Measurements from ENCODE around the gene HPD. TPM values are rescaled to one million over a fixed set of nuclear protein-coding genes. Genes with fewer than 3 reads are reported as not detected.
"Not testable (repeated sequence)": the region's sequence is repeated elsewhere in the genome, so short reads cannot be mapped to it uniquely, and the experiment has no call there.

Gene HPD
- total RNA-seq, 2 donors from 2014 or later, result 0.39 to 1.3 TPM

DNA sequence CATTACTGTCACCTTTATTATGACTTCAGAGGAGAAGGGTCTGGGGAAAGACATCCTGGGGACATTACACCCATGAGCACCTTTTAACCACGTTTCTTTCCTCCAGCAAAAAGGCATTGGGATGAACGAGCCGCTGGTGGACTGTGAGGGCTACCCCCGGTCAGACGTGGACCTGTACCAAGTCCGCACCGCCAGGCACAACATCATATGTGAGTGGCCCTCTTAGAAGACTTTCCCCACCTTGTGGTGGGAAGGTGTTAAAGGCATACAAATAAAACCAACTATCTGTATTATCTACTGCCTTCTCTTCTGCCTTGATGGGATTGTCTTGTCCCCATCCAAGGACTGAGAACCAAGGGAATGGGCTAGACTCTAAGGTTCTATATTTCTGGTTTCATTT is 36.0 kb upstream of the HPD start:
- Histone ChIP-seq H3K27ac (no peak overlapping the region), H3K36me3 (peaks cover 36% of the 10 kb centered on the region), H3K4me1 (peaks cover 0 to 18% of the 10 kb centered on the region in 2 donors), H3K9me3 (no peaks in the 10 kb centered on the region), H3K27me3 (no peaks in the 10 kb centered on the region), H3K4me3 (no peak overlapping the region)
- no peak for DNase-seq (ENCODE audit: low spot score)
- TF ChIP-seq, protein P1, sequence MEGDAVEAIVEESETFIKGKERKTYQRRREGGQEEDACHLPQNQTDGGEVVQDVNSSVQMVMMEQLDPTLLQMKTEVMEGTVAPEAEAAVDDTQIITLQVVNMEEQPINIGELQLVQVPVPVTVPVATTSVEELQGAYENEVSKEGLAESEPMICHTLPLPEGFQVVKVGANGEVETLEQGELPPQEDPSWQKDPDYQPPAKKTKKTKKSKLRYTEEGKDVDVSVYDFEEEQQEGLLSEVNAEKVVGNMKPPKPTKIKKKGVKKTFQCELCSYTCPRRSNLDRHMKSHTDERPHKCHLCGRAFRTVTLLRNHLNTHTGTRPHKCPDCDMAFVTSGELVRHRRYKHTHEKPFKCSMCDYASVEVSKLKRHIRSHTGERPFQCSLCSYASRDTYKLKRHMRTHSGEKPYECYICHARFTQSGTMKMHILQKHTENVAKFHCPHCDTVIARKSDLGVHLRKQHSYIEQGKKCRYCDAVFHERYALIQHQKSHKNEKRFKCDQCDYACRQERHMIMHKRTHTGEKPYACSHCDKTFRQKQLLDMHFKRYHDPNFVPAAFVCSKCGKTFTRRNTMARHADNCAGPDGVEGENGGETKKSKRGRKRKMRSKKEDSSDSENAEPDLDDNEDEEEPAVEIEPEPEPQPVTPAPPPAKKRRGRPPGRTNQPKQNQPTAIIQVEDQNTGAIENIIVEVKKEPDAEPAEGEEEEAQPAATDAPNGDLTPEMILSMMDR (IDR thresholded peaks at IDR 0.05), result peak in 1 of 2 donors; percentile 24

DNA sequence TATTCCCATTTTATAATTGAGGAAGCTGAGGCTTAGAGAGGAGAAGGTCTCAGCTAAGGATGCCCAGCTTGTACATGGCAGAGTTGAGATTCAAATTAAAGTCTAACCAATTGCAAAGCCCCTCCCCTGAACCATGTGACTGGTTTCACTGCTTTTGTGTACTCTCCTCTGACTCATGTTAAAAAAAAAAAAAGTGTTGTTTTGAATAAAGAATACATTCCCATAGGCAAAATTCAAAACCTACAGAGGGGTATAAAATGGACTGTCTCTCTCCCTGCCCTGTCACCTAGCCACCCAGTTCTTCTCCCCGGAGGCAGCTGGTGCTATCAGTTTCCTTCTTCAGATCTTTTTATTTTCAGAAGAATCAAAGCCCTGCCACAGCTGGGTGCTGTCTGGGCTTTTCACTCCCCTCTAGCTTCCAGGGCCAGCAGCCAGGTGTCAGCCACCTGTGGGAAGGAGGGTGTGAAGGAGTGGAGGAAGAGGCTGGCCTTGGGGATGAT is 35.4 kb upstream of the HPD start:
- peaks cover 0 to 23% of the 10 kb centered on the region in 2 donors for H3K4me1 ChIP-seq
- no peak for DNase-seq (ENCODE audit: low spot score)
- no peaks in the 10 kb centered on the region for H3K9me3 ChIP-seq
- no peak overlapping the region for H3K4me3 ChIP-seq
- peaks cover 29% of the 10 kb centered on the region for H3K36me3 ChIP-seq
- no peaks in the 10 kb centered on the region for H3K27me3 ChIP-seq
- TF ChIP-seq, protein P1 (IDR thresholded peaks at IDR 0.05), result no peak
- no peak overlapping the region for H3K27ac ChIP-seq

DNA sequence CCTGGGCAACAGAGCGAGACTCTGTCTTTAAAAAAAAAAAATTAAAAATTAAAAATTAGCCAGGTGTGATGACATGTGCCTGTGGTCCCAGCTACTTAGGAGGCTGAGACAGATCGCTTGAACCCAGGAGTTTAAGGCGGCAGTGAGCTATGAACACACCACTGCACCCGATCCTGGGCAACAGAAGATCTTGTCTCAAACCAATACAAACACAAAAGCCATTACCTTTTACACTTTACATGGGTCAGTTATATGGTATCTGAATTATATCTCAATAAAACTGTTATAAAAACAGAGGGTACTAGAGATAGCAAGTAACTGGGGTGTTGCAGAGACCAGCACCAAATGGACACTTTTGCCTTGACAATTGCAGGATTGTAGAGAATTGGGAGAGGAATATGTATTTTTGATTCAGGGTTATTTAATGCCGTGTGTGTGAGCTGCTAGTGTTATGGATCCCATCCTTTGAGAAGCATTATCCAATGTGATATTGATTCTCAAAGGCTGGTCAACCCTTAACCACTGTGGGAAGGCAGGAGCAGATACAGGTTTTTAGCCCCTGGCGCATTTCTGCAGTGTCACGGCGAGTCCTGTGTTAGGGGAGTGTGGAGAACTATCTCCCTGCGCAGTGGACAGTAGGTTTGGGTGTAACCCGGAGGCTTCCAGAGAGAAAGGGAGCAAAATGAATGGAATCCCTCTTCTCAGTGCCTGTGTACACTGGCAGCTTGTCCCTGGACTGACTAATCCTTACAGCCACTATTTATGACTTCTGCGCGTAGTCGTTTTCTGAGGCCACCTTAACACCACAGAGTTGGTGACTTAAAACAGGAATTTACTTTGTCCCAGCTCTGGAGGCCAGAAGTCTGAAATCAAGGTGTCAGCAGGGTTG is 34.3 kb upstream of the HPD start:
- Histone ChIP-seq H3K36me3 (peaks cover 28% of the 10 kb centered on the region), H3K4me1 (peaks cover 0 to 23% of the 10 kb centered on the region in 2 donors), H3K27ac (no peak overlapping the region), H3K9me3 (no peaks in the 10 kb centered on the region), H3K27me3 (no peaks in the 10 kb centered on the region), H3K4me3 (no peak overlapping the region)
- DNase-seq (ENCODE audit: low spot score), result no peak
- TF ChIP-seq, protein P1 (IDR thresholded peaks at IDR 0.05), result no peak

DNA sequence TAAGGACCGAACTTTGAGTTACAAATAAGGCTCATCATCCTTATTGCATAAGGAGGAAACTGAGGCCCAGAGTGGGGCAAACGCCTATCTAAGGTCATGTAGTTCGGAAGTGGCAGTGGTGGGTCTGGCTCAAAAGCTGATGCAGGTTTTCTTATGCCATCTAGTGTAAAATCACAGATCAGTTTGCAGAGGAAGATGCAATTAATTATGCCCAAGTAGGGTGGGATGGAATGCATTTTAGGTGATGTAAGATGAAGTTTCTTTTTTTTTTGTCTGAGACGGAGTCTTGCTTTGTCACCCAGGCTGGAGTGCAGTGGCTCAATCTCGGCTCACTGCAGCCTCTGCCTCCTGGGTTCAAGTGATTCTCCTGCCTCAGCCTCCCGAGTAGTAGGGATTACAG is 31.0 kb upstream of the HPD start:
- not testable (repeated sequence) for H3K27me3 ChIP-seq; H3K9me3 ChIP-seq; H3K27ac ChIP-seq; H3K36me3 ChIP-seq; DNase-seq (ENCODE audit: low spot score)
- Histone ChIP-seq H3K4me3 (peak overlapping the region; percentile 76 to 91), H3K4me1 (peaks cover 0 to 23% of the 10 kb centered on the region in 2 donors)

DNA sequence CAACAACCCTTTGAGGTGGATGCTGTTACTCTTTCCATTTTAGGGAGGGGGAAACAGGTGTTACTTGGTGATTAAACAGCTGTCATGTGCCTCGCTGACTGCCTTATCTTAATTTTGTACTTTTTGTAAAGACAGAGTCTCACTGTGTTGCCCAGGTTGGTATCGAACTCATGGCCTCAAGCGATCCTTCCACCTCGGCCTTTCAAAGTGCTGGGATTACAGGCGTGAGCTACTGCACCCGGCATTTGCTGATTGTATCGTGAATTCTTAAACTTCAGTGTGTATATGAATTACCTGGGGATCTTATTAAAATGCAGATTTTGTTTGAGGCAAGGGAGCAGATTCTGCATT is 30.6 kb upstream of the HPD start:
- Histone ChIP-seq H3K4me1 (peaks cover 0 to 20% of the 10 kb centered on the region in 2 donors), H3K4me3 (peak overlapping the region; percentile 76 to 91), H3K27me3 (no peaks in the 10 kb centered on the region), H3K36me3 (peaks cover 3% of the 10 kb centered on the region), H3K27ac (peak overlapping the region; percentile 90 to 96), H3K9me3 (no peaks in the 10 kb centered on the region)
- TF ChIP-seq, protein P1 (IDR thresholded peaks at IDR 0.05), result no peak
- no peak for DNase-seq (ENCODE audit: low spot score)

DNA sequence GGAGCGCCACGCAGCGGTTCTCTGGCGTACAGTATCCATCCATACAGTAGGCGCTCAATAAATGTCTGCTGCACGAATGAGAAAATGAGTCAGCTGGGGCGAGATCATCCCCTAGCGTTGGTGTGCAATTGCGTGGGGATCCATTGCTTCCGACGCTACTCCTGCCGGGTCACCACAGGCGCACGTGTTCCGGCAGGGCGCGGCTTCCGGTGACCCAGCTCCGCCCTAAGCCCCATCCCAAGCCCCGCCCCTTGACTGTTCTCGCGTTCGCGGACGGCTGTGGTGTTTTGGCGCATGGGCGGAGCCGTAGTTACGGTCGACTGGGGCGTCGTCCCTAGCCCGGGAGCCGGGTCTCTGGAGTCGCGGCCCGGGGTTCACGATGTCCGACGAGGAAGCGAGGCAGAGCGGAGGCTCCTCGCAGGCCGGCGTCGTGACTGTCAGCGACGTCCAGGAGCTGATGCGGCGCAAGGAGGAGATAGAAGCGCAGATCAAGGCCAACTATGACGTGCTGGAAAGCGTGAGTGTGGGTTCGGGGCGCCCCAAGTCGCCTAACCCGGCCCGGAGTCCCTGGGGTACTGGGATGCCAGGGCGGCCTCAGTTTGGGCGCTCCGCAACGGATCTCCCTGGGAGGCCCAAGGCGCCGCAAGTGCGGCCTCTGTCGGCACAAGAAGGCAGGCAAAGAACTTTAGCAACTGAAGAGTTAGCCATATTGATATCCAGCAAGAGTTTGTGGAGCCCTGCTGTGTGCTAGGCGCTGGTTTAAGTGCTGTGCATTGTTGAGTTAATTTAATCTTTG is 30.0 kb upstream of the HPD start, which contains the start of gene PSMD9:
TSS of gene PSMD9 (plus strand) at position 313 of the 796 bp plus-strand sequence. CDS start at position 380, 67 bp downstream.
- no peaks in the 10 kb centered on the region for H3K27me3 ChIP-seq
- peak within 1 kb of the TSS; percentile 90 to 96 for H3K27ac ChIP-seq
- TF ChIP-seq, protein P1 (IDR thresholded peaks at IDR 0.05), result peak; percentile 43 to 70
- peak within 1 kb of the TSS; percentile 76 to 91 for H3K4me3 ChIP-seq
- peaks cover 3% of the 10 kb centered on the region for H3K36me3 ChIP-seq
- peaks cover 0 to 16% of the 10 kb centered on the region in 2 donors for H3K4me1 ChIP-seq
- no peaks in the 10 kb centered on the region for H3K9me3 ChIP-seq
- peak; percentile 97 for DNase-seq (ENCODE audit: low spot score)

Measured in right atrium auricular region (tissue), 2 donors.